OCI-LY1 (cell line): ENCODE data around the gene OSGIN1.

ENCODE experiments used
- H2AFZ ChIP-seq: fragments of 200-600 bp; sonication (generic), shearing (Covaris generic); 2 replicates; pipeline ENCODE4 v1.6.0; 2014; ENCODE audit warnings: antibody characterized with exemption, mild to moderate bottlenecking, low read length
- H3F3A ChIP-seq: fragments of 200-600 bp; sonication (generic), shearing (Covaris generic); 2 replicates; pipeline ENCODE4 v1.6.0; 2014; ENCODE audit warnings: mild to moderate bottlenecking, antibody characterized with exemption, low read length, moderate library complexity; ENCODE audit not compliant: insufficient read depth
- H3K27ac ChIP-seq: fragments of 200-600 bp; sonication (generic); 2 replicates; pipeline ENCODE4 v1.5.1; 2014; ENCODE audit warnings: low read length, mixed run types, mild to moderate bottlenecking, low read depth; ENCODE audit not compliant: poor library complexity, severe bottlenecking
- H3K27me3 ChIP-seq: fragments of 200-600 bp; sonication (generic); 2 replicates; pipeline ENCODE4 v1.6.0; 2014; ENCODE audit warnings: antibody characterized with exemption, mild to moderate bottlenecking, low read length, moderate library complexity; ENCODE audit not compliant: insufficient read depth
- H3K36me3 ChIP-seq: fragments of 200-600 bp; sonication (generic); 2 replicates; pipeline ENCODE4 v1.6.1; 2014; ENCODE audit warnings: mild to moderate bottlenecking, antibody characterized with exemption, low read length, moderate library complexity, mixed read lengths; ENCODE audit not compliant: insufficient read depth
- H3K4me1 ChIP-seq: fragments of 200-600 bp; sonication (generic); 2 replicates; pipeline ENCODE4 v1.5.1; 2014; ENCODE audit warnings: mild to moderate bottlenecking, low read length, moderate library complexity; ENCODE audit not compliant: insufficient read depth, severe bottlenecking
- H3K4me2 ChIP-seq: fragments of 200-600 bp; sonication (generic), shearing (Covaris generic); 2 replicates; pipeline ENCODE4 v1.6.1; 2014; ENCODE audit warnings: low read length
- H3K4me3 ChIP-seq: fragments of 200-600 bp; sonication (generic); 2 replicates; pipeline ENCODE4 v1.5.1; 2014; ENCODE audit warnings: low read length, low read depth, mild to moderate bottlenecking, mixed read lengths; ENCODE audit not compliant: poor library complexity, severe bottlenecking
- H3K79me2 ChIP-seq: fragments of 200-600 bp; shearing (Covaris generic); 2 replicates; pipeline ENCODE4 v1.6.1; 2016; ENCODE audit warnings: mixed run types, low read length, mixed read lengths; ENCODE audit not compliant: insufficient read depth
- H3K9ac ChIP-seq: fragments of 200-600 bp; sonication (generic), shearing (Covaris generic); 2 replicates; pipeline ENCODE4 v1.6.1; 2014; ENCODE audit warnings: mild to moderate bottlenecking, low read length, mixed read lengths
- H3K9me2 ChIP-seq: fragments of 200-600 bp; sonication (generic), shearing (Covaris generic); 2 replicates; pipeline ENCODE4 v1.6.1; 2014; ENCODE audit warnings: low read depth, mild to moderate bottlenecking, low read length, mixed read lengths
- H3K9me3 ChIP-seq: fragments of 200-600 bp; shearing (Covaris generic); 2 replicates; pipeline ENCODE4 v1.6.1; 2014; ENCODE audit warnings: low read length, mixed read lengths
- H4K20me1 ChIP-seq: fragments of 200-600 bp; sonication (generic), shearing (Covaris generic); 2 replicates; pipeline ENCODE4 v1.6.0; 2016; ENCODE audit warnings: mild to moderate bottlenecking, low read length; ENCODE audit not compliant: insufficient read depth
- CTCF ChIP-seq: fragments of 200-600 bp; sonication (generic), shearing (Covaris generic); IDR thresholded peaks from 2 replicates; pipeline ENCODE4 v1.5.1; 2017; ENCODE audit warnings: mild to moderate bottlenecking, antibody characterized with exemption, low read length, moderate library complexity, mixed read lengths
- EZH2 ChIP-seq: fragments of 200-600 bp; sonication (generic), shearing (Covaris generic); IDR thresholded peaks from 2 replicates; pipeline ENCODE4 v1.8.0; 2017; ENCODE audit warnings: borderline replicate concordance, mixed run types, mild to moderate bottlenecking, antibody characterized with exemption, low read length, moderate library complexity, mixed read lengths

The OSGIN1 gene

GRCh38 chr16:83996481-83997252 lies 43.6 kb downstream of the OSGIN1 start:
- no peaks in the 10 kb centered on the region for H3K36me3 ChIP-seq
- no peaks in the 10 kb centered on the region for H3K4me1 ChIP-seq
- no peak overlapping the region for H3K27ac ChIP-seq
- no peak overlapping the region for H2AFZ ChIP-seq
- no peak overlapping the region for H3K4me3 ChIP-seq
- H3K27me3 ChIP-seq: no peaks in the 10 kb centered on the region
- H3K4me2 ChIP-seq: no peak overlapping the region
- H3K9me2 ChIP-seq: no peaks in the 10 kb centered on the region
- H3K9ac ChIP-seq: no peak overlapping the region
- no peaks in the 10 kb centered on the region for H3F3A ChIP-seq
- H3K79me2 ChIP-seq: no peaks in the 10 kb centered on the region
- no peak for TF ChIP-seq CTCF
- TF ChIP-seq EZH2: no peak
- no peaks in the 10 kb centered on the region for H4K20me1 ChIP-seq
- no peaks in the 10 kb centered on the region for H3K9me3 ChIP-seq

DNA sequence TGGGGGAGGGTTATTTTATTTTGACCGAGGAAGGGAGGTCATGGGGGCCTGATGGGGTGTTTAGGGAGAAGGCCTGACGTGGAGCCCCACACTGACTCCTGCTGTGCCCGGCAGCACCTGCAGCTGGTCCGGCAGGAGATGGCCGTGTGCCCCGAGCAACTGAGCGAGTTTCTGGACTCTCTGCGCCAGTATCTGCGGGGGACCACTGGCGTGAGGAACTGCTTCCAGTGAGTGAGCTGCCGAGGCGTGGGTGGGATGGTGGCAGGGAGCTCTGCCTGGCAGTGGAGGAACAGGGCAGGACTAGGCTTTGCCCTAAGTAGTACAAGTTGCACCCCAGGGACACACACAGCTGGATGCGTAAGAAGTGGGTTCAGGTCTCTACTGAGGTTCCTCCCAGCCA lies 45.1 kb downstream of the OSGIN1 start:
- Histone ChIP-seq H3K9me2 (no peaks in the 10 kb centered on the region), H2AFZ (no peak overlapping the region), H4K20me1 (no peaks in the 10 kb centered on the region), H3K36me3 (no peaks in the 10 kb centered on the region), H3K9me3 (no peaks in the 10 kb centered on the region), H3F3A (no peaks in the 10 kb centered on the region), H3K79me2 (no peaks in the 10 kb centered on the region), H3K27ac (no peak overlapping the region), H3K4me3 (no peak overlapping the region), H3K27me3 (no peaks in the 10 kb centered on the region; the same call in 1 of the 2 replicates), H3K4me2 (no peak overlapping the region), H3K9ac (no peak overlapping the region), H3K4me1 (no peaks in the 10 kb centered on the region)
- no peak for TF ChIP-seq CTCF
- no peak for TF ChIP-seq EZH2

GRCh38 chr16:84000989-84001642 lies 48.1 kb downstream of the OSGIN1 start:
- Histone ChIP-seq H3K4me2 (no peak overlapping the region), H3F3A (no peaks in the 10 kb centered on the region), H3K4me1 (no peaks in the 10 kb centered on the region), H3K27ac (no peak overlapping the region), H3K4me3 (no peak overlapping the region), H3K9me2 (no peaks in the 10 kb centered on the region), H3K9ac (no peak overlapping the region), H3K9me3 (no peaks in the 10 kb centered on the region), H3K27me3 (no peaks in the 10 kb centered on the region; the same call in 1 of the 2 replicates), H3K36me3 (no peaks in the 10 kb centered on the region), H3K79me2 (no peaks in the 10 kb centered on the region), H2AFZ (no peak overlapping the region), H4K20me1 (no peaks in the 10 kb centered on the region)
- TF ChIP-seq EZH2: no peak
- TF ChIP-seq CTCF: no peak
